KOPT-K1 (cell line): ENCODE measurements around the gene MGMT.

ENCODE experiments used
- H3K27ac ChIP-seq: fragments of 200-600 bp; sonication (generic); 2 replicates; pipeline ENCODE4 v1.5.1; 2016; ENCODE audit warnings: antibody characterized with exemption, mild to moderate bottlenecking, low read depth, low read length; ENCODE audit not compliant: poor library complexity, severe bottlenecking
- H3K36me3 ChIP-seq: fragments of 200-600 bp; sonication (generic); 2 replicates; pipeline ENCODE4 v1.5.1; 2017; ENCODE audit warnings: antibody characterized with exemption, mild to moderate bottlenecking, low read length, moderate library complexity; ENCODE audit not compliant: insufficient read depth
- H3K9me3 ChIP-seq: fragments of 200-600 bp; sonication (generic); 2 replicates; pipeline ENCODE4 v1.5.1; 2017; ENCODE audit warnings: antibody characterized with exemption, low read length, mild to moderate bottlenecking; ENCODE audit not compliant: insufficient read depth, poor library complexity, severe bottlenecking

The MGMT gene

DNA sequence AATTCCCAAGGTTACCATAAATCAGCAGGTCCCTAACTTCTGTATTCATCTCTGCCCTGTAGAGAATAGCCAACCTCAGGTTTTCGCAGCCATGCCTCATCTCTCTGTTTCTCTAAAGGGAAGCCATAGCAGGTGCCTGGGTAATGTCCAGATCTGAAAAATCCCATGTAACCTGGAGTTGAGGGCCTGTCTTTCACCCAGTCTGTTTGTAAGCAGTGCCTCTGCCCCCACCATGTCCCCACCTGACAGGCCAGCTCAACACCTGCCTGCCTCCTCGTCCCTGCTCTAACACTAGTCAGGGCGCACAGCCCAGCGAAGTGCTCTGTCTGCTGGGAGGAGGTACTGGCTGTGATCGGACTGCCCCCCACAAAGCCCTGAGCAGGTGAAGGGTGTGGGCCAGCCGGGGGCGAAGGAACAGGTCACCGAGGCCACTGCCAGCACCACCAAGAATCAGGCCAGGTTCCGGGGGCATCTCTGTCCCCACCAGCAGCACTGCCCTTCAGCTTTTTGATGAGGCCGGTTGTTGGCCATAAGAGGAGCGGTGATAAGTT lies 210.4 kb downstream of the MGMT start:
- Histone ChIP-seq H3K27ac (no peak overlapping the region), H3K36me3 (no peaks in the 10 kb centered on the region), H3K9me3 (no peaks in the 10 kb centered on the region)

DNA sequence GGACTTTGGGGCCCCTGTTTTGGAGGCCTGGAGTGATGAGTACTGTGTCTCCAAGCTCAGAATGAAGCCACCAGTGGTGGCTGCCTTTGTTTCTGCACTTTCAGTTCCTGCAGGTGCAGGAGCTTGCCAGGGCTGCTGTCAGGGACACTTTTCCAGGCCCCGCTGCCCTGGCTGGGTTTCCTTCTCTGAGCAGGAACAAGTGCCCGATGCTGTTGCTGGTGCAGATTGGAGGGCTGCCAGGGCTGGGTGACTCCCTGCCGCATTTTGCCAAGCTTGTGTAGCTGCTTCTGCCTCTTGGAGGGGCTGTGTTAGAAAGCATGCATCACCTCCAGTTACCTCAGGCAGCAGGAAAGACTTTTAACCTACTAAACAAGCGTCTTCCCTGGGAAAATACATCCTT lies 211.1 kb downstream of the MGMT start:
- no peaks in the 10 kb centered on the region for H3K36me3 ChIP-seq
- no peaks in the 10 kb centered on the region for H3K9me3 ChIP-seq
- no peak overlapping the region for H3K27ac ChIP-seq

GRCh38 chr10:129679207-129679606 lies 212.2 kb downstream of the MGMT start:
- no peak overlapping the region for H3K27ac ChIP-seq
- no peaks in the 10 kb centered on the region for H3K9me3 ChIP-seq
- H3K36me3 ChIP-seq = no peaks in the 10 kb centered on the region

DNA sequence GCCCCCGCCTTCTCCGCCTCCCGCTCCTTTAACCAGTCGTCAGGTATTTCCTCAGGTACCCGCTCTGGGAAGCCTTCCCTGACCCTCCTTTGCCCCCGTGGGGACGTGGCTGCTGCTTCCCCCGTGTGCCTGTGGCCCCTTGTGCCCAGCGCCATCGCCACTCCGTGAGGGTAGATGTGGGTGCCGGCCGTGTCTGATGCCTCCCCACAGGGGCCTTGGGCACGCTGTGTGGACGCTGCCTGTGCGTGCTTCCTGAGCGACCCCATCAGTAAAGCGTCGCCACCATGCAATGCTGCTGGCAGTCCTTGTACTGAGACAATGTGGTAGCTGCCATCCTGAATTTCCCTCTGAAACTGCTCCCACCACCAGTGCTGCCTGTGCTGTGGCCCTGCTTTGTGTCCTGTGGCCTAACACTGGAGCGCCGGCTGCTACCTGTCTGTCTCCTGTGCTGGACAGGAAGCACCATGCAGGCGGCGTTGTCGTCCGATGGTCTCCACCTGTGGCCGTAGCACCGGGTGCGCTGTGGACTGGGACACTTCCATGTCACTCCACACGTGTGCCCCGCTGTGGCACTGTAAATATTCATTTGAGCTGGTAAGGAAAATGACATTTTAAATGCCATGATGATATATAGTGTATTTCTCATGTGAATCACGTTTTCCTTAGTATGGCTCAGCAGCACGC lies 213.8 kb downstream of the MGMT start:
- Histone ChIP-seq H3K9me3 (no peaks in the 10 kb centered on the region), H3K27ac (no peak overlapping the region), H3K36me3 (no peaks in the 10 kb centered on the region)

DNA sequence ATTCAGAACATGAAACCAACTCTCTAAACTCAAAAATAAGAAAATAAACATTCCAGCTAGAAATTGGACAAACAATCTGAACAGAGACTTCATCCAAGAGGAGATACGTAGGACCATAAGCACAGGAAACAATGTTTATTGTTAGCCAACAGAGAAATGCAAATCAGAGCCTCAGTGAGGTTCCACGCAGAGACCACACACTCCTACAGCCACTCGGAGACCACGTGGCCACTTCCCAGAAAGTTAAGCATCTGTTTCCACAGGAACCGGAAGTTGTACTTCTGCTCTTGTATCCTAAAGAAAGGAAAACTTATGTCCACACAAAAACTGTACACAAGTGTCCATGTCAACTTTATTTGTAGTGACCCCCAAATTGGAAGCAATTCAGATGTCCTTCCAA lies 214.8 kb downstream of the MGMT start:
- Histone ChIP-seq H3K9me3 (no peaks in the 10 kb centered on the region), H3K36me3 (no peaks in the 10 kb centered on the region), H3K27ac (no peak overlapping the region)

DNA sequence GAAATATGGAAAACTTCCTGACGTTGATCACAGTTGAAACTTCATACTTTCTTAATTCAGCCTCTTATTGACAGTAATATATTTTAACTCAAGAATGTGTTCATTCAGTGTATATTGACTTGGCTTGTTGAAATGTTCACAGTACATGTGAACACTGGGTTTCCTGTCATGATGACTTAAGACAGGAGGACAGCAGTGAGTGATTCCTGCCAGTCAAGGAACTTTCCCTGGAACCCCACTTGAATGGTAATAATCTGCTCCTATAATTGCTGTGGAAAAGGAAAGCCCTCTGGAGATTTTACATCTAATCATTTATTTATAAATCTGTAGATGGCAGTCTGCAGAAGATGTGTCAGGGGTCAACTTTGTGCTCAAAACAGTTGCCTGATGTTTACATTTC lies 216.5 kb downstream of the MGMT start:
- Histone ChIP-seq H3K9me3 (no peaks in the 10 kb centered on the region), H3K27ac (no peak overlapping the region), H3K36me3 (no peaks in the 10 kb centered on the region)

GRCh38 chr10:129683920-129684319 lies 216.9 kb downstream of the MGMT start:
- no peak overlapping the region for H3K27ac ChIP-seq
- H3K9me3 ChIP-seq = no peaks in the 10 kb centered on the region
- H3K36me3 ChIP-seq = no peaks in the 10 kb centered on the region

DNA sequence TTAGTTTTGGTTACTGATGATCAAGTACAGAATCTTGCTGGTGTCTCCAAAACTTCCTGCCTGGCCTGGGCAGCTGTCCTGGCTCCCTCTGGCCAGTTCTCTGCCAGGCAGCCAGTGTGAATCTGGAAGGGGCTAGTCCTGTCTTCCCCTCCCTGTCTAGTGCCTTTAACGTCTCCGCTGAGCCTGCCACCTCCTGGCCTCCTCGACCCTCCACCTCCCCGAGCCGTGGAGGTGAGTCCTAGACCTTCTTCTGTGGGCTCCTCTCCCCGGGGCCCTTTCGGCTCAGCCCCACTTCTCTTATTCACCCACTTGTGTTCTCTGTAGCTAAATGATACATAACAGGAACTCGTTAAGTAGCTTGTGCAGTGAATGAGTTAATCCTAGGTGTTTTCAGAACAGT lies 218.2 kb downstream of the MGMT start:
- Histone ChIP-seq H3K36me3 (no peaks in the 10 kb centered on the region), H3K9me3 (no peaks in the 10 kb centered on the region), H3K27ac (no peak overlapping the region)

DNA sequence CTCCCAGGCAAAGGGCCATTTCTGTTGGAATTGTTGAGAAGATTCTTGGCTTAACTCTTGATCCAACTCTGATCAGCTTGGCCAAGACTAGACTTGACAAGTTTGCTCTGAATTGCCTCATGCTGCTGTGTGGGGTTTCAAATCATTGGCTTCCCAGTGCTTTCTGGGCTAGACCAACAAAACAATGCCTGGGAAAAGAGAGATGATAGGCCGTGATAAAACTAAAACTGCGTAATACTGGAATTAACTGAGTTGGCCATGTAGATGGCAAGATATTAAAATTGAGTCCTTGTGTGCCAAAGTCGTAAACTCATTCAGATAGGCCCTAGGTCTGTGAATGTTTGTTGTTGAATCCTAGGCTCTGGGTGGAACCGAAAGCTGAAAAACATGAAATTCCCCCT lies 222.6 kb downstream of the MGMT start:
- no peaks in the 10 kb centered on the region for H3K9me3 ChIP-seq

GRCh38 chr10:129690248-129691070 lies 223.4 kb downstream of the MGMT start:
- no peaks in the 10 kb centered on the region for H3K36me3 ChIP-seq
- no peaks in the 10 kb centered on the region for H3K9me3 ChIP-seq
- no peak overlapping the region for H3K27ac ChIP-seq

More for the DNA sequence above, 222.6 kb downstream of the MGMT start:
- H3K36me3 ChIP-seq = no peaks in the 10 kb centered on the region
- H3K27ac ChIP-seq = no peak overlapping the region

DNA sequence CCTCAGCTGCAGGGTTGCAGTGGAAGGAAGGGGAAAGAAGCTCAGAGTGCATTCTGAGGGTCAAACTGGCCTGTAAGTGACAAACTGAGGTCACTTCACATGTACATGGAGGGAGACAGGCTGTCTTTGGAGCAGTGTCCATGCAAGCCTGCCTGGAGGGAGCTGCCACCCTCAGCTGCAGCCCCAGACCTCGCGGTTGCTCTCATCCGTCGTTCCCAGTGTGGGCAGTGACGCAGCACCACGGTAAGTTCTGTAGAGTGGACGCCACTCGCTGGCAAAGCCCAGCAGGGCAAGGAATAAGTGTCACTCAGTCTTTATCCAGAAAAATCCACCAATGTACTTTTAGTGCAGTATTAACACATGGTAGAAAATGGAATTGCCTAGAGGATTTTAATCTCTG lies 225.7 kb downstream of the MGMT start:
- H3K36me3 ChIP-seq = no peaks in the 10 kb centered on the region
- no peak overlapping the region for H3K27ac ChIP-seq
- no peaks in the 10 kb centered on the region for H3K9me3 ChIP-seq

- Histone ChIP-seq H3K27ac (no peak overlapping the region), H3K9me3 (no peaks in the 10 kb centered on the region)
Observed at GRCh38 chr10:129693382-129693781, 226.3 kb downstream of the MGMT start.

GRCh38 chr10:129694184-129694583 lies 227.1 kb downstream of the MGMT start:
- Histone ChIP-seq H3K9me3 (no peaks in the 10 kb centered on the region), H3K27ac (no peak overlapping the region), H3K36me3 (no peaks in the 10 kb centered on the region)

More at GRCh38 chr10:129693382-129693781, 226.3 kb downstream of the MGMT start:
- no peaks in the 10 kb centered on the region for H3K36me3 ChIP-seq

- Histone ChIP-seq H3K36me3 (no peaks in the 10 kb centered on the region), H3K27ac (no peak overlapping the region), H3K9me3 (no peaks in the 10 kb centered on the region)
Observed at GRCh38 chr10:129694691-129695243, 227.7 kb downstream of the MGMT start.

- H3K9me3 ChIP-seq = no peaks in the 10 kb centered on the region
- no peak overlapping the region for H3K27ac ChIP-seq
- no peaks in the 10 kb centered on the region for H3K36me3 ChIP-seq
Observed at GRCh38 chr10:129695671-129696070, 228.6 kb downstream of the MGMT start.
